GM10266 (cell line): ENCODE results near the gene ANKUB1.
A peak's percentile ranks its signal among the peaks of the same experiment; 100 is the strongest.

Experiments
- DNase-seq: peaks from one replicate; pipeline ENCODE4 v3.0.0; 2012; ENCODE audit errors: extremely low spot score
- TF ChIP-seq, protein P1 (sequence below): IDR thresholded peaks from 2 replicates; pipeline ENCODE4 v1.5.1; 2012; ENCODE audit warnings: mild to moderate bottlenecking, low read depth; ENCODE audit not compliant: control insufficient read depth, insufficient read depth; ENCODE audit errors: missing control alignments

ANKUB1 gene

DNA sequence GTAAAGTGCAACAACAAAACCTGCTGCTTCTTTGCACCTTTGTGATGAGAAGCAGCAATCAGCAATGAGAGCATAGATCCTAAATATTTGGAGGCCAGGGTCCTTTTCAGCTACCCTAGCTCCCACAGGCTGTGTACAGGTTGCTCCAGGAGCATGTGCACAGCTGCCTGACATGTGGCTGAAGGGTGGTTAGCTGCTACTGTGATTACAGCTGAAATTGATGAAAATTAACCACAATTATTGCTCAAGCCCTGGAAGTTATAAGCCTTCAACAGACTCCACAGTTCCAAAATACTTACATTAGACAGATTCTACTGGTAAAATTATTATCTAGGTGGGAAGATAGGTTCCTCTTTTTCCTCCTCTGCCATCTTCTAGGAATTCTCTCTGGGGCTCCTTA is 68.6 kb downstream of the ANKUB1 start:
- DNase-seq: no peak
- TF ChIP-seq, protein P1, sequence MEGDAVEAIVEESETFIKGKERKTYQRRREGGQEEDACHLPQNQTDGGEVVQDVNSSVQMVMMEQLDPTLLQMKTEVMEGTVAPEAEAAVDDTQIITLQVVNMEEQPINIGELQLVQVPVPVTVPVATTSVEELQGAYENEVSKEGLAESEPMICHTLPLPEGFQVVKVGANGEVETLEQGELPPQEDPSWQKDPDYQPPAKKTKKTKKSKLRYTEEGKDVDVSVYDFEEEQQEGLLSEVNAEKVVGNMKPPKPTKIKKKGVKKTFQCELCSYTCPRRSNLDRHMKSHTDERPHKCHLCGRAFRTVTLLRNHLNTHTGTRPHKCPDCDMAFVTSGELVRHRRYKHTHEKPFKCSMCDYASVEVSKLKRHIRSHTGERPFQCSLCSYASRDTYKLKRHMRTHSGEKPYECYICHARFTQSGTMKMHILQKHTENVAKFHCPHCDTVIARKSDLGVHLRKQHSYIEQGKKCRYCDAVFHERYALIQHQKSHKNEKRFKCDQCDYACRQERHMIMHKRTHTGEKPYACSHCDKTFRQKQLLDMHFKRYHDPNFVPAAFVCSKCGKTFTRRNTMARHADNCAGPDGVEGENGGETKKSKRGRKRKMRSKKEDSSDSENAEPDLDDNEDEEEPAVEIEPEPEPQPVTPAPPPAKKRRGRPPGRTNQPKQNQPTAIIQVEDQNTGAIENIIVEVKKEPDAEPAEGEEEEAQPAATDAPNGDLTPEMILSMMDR: no peak

DNA sequence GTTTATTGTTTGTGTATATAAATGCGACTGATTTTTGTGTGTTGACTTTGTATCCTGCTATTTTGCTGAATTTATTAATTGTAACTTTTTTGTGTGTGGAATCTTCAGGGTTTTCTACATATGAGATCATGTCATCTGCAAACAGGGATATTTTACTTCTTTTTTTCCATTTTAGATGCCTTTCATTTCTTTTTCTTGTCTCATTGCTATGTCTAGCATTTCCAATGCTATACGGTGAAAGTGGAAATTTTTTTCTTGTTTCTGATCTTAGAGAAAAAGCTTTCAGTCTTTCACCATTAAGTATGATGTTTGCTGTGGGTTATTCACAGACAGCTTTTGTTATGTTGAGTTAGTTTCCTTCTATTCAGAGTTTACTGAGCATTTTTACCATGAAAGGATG is 71.4 kb downstream of the ANKUB1 start:
- TF ChIP-seq, protein P1: no peak
- DNase-seq: no peak

DNA sequence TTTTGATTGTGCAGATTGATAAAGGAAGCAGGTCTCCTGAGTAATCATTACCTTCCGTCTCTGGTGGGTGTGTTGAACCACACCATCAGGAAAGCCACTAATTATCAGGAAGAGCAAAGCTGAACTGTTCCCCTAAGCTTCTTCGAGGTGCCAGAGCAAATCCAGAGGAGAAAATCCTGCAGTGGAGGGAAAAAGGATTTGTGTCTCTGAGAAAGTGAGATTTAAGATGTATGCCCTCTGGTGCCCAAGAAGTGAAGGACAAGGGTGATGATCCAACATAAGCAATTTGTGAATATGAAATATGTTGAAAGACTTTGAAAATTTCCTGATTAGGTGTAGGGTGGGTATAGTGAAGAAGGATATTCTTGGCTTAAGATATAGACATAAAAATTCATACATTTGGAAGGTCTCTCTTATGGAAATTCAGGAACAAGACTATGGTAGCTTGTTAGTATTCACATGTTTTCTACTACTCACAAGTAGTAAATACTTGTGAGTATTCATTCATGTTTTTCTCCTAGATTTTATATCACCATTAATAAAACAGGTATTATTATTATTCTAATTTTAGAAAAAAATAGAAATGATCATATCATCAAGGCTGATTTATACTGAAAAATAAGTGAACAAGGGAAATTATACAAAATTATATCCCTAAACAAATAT is 74.8 kb downstream of the ANKUB1 start:
- TF ChIP-seq, protein P1: peak; percentile 66
- DNase-seq: peak; percentile 56

DNA sequence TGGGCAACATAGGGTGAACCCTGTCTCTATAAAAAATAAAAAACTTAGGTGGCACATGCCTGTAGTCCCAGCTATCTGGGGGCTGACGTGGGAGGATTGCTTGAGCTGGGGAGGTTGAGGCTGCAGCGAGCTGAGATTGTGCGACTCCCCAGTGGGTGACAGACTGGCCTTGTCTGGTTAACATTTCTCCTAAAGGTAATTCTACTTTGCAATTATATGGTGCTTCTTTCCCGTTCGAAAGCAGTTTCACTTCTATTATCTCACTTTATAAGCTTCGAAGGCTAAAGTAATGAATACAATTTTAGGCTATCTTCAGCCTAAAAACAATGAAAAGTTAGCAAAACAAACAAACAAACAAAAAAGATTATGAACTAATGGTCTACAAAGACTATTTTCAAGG is 75.4 kb downstream of the ANKUB1 start:
- DNase-seq: no peak
- TF ChIP-seq, protein P1: no peak

DNA sequence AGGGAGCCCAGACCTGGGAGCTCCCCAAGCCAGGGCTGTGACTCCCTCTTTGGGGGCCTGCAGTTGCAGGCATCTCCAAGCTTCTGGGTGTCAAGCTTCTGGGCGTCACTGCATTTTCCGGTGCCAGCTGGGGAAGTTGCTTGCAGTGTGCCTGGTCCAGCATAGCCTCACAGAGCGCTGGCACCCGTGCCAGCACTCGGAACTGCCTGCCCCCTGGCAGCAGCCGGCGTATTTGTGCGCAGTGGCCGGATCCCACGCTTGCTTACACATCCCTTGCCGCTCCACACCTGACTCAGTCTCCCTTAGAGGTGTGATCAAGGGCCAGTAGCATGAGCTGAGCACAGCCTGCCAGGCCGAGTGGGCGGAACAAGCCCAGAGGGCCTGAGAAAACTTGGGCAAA is 77.1 kb downstream of the ANKUB1 start:
- DNase-seq: no peak
- TF ChIP-seq, protein P1: no peak

DNA sequence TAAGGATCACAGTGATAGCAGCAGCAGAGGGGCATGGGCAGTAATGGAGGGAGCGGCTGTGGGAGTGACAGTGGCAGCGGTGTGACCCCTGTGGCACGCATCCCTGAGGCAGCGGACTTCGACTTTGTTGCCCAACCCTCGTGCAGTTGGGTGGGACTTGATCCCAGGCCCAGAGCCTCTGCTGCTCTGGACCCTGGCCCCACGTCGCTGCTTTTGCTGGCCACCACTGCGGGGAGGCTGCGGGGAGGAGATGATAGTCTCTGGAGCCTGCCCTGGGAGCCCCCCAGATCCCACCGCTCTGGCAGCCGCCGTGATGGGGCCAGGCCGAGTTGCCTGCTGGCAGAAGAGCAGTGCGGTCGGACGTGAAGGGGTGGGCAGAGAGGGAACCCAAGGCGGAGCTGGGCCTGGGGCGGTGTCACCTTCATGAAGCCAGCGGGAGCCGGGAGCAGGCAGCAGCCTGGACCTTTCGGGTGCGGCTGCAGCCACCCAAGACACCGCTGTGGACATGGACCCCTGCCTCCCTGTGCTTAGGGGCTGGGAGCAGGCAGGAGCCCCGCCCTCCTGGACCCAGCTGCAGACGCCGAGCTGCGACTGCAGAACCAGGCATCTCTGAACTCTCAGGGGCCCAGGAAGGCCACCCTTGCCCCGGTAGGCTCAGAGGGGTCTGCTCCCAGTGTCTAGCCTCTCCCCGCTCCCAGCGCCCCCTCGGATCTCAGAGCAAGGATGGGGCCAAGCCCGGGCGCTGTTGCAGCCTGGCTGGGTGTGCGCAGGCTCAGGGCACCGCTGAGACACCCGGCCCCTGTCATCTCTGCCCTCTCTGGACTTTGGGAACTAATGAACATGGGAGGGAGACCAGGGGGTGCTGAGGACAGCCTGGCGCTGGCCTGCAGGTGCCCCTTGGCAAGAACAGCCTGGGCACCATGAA is 78.4 kb downstream of the ANKUB1 start:
- DNase-seq: no peak
- TF ChIP-seq, protein P1: no peak
